OCI-LY7 (cell line): ENCODE data around the gene GTPBP6.

Experiments
- EZH2phosphoT487 ChIP-seq: fragments of 200-600 bp; sonication (generic); IDR thresholded peaks from 2 replicates; pipeline ENCODE4 v1.6.1; 2018; ENCODE audit warnings: low read depth, borderline replicate concordance, mild to moderate bottlenecking, mixed run types, antibody characterized with exemption, low read length, moderate library complexity, mixed read lengths
- TF ChIP-seq, protein P1 (sequence below): fragments of 200-600 bp; sonication (generic); conservative IDR thresholded peaks from 2 replicates; pipeline ENCODE4 v1.5.1; 2014; ENCODE audit warnings: mild to moderate bottlenecking, antibody characterized with exemption, low read length, moderate library complexity, mixed read lengths

DNA sequence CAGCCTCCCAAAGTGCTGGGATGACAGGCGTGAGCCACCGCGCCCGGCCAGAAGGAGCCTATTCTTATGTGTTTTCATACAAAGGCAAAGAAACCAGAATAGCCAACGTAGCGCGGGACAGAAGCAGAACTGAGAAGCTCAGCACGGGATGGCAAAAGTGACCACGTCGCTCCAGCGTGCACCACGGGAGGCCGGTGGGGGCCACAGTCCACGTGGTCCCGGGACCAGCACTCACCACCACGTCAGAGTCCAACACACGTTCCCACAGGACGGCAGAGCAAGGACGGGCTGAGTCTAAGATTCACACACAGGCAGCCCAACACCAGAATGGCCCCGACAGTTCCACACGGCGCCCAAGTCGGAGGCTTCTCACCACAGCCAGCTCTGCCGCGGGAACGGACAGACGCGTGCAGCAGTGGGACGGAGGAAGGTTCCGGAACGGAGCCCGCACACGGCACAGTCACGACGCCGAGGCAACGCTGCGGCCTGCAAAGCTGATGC is 18.8 kb upstream of the GTPBP6 start:
- TF ChIP-seq, protein P1, sequence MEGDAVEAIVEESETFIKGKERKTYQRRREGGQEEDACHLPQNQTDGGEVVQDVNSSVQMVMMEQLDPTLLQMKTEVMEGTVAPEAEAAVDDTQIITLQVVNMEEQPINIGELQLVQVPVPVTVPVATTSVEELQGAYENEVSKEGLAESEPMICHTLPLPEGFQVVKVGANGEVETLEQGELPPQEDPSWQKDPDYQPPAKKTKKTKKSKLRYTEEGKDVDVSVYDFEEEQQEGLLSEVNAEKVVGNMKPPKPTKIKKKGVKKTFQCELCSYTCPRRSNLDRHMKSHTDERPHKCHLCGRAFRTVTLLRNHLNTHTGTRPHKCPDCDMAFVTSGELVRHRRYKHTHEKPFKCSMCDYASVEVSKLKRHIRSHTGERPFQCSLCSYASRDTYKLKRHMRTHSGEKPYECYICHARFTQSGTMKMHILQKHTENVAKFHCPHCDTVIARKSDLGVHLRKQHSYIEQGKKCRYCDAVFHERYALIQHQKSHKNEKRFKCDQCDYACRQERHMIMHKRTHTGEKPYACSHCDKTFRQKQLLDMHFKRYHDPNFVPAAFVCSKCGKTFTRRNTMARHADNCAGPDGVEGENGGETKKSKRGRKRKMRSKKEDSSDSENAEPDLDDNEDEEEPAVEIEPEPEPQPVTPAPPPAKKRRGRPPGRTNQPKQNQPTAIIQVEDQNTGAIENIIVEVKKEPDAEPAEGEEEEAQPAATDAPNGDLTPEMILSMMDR, result no peak
- TF ChIP-seq EZH2phosphoT487, result no peak
